Measurements from ENCODE around the gene CYP51A1.
"Not testable (repeated sequence)": the region's sequence is repeated elsewhere in the genome, so short reads cannot be mapped to it uniquely, and the experiment has no call there.

The CYP51A1 gene

DNA sequence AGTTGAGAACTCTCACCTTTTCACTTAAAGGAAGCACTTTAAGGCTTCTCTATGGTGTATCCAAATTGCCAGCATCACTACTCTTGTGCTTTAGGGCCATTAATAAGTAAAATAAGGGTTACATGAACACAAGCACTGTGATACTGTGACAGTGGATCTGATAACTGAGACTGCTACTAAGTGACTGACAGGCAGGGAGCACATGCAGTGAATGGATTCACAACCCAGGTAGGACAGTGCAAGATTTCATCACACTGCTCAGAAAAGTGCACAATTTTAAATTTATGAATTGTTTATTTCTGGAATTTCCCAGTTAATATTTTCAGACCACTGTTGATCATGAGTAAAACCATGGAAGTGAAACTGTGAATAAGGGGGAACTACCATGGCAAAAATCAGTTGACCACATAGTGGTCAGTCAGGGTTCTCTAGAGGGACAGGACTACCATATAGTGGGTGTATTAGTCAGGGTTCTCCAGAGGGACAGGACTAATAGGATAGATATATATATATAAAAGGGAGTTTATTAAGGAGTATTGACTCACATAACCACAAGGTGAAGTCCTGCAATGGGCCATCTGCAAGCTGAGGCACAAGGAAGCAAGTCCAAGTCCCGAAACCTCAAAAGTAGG is 20.9 kb upstream of the CYP51A1 start:
- no peak overlapping the region for H3K27ac ChIP-seq
- TF ChIP-seq, protein P1, sequence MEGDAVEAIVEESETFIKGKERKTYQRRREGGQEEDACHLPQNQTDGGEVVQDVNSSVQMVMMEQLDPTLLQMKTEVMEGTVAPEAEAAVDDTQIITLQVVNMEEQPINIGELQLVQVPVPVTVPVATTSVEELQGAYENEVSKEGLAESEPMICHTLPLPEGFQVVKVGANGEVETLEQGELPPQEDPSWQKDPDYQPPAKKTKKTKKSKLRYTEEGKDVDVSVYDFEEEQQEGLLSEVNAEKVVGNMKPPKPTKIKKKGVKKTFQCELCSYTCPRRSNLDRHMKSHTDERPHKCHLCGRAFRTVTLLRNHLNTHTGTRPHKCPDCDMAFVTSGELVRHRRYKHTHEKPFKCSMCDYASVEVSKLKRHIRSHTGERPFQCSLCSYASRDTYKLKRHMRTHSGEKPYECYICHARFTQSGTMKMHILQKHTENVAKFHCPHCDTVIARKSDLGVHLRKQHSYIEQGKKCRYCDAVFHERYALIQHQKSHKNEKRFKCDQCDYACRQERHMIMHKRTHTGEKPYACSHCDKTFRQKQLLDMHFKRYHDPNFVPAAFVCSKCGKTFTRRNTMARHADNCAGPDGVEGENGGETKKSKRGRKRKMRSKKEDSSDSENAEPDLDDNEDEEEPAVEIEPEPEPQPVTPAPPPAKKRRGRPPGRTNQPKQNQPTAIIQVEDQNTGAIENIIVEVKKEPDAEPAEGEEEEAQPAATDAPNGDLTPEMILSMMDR (IDR thresholded peaks at IDR 0.05), result no peak
- TF ChIP-seq ZFX (IDR thresholded peaks at IDR 0.05; ENCODE audit: borderline replicate concordance), result no peak

DNA sequence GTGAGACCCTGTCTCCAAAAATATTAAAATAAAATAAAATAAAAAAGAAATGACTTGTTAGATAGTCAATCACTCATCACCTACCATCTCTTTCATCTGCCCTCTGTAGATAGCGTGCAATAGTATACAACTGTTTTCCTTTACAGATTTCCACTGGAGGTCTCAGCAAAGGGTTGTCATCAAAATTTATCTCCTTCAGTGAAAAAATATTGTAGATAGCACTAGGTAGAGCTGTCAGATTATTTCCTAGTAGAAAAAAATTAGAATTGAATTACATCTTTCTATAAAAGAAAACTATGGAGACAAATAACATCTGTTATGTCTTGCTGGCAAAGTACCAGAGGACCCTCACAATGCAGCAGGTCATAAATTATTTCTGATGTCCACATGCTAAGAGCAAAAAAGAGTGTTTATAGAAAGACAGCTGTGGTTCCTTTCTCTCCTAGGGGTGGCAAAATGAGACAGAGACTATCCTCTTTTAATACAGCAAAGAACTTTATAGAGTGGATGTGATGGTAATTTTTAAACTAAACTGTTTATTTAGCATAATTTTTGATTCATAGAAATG is 16.3 kb upstream of the CYP51A1 start:
- H3K27ac ChIP-seq, result no peak overlapping the region
- TF ChIP-seq, protein P1 (IDR thresholded peaks at IDR 0.05), result no peak
- no peak for TF ChIP-seq ZFX (IDR thresholded peaks at IDR 0.05; ENCODE audit: borderline replicate concordance)

DNA sequence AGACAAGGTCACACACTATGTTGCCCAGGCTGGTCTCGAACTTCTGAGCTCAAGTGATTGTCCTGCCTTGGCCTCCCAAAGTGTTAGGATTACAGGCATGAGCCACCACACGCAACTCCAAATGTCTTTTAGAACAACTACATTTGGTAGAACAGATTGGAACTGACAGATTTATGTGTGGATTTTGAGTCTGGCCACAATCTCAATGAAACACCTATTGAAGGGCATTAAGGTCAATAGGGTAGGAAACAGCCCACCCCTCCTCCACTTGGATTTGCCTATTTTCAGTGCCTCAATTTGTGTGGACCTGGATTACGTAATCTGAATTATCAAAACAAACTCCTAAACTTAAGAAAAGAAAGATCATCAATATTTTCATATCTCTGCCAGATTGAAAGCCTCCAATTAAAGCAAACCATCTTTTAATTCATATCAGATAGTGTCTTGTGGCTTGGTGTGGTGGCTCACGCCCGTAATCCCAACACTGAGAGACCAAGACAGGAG is 15.5 kb upstream of the CYP51A1 start:
- TF ChIP-seq, protein P1 (IDR thresholded peaks at IDR 0.05), result no peak
- no peak for TF ChIP-seq ZFX (IDR thresholded peaks at IDR 0.05; ENCODE audit: borderline replicate concordance)
- H3K27ac ChIP-seq, result no peak overlapping the region

DNA sequence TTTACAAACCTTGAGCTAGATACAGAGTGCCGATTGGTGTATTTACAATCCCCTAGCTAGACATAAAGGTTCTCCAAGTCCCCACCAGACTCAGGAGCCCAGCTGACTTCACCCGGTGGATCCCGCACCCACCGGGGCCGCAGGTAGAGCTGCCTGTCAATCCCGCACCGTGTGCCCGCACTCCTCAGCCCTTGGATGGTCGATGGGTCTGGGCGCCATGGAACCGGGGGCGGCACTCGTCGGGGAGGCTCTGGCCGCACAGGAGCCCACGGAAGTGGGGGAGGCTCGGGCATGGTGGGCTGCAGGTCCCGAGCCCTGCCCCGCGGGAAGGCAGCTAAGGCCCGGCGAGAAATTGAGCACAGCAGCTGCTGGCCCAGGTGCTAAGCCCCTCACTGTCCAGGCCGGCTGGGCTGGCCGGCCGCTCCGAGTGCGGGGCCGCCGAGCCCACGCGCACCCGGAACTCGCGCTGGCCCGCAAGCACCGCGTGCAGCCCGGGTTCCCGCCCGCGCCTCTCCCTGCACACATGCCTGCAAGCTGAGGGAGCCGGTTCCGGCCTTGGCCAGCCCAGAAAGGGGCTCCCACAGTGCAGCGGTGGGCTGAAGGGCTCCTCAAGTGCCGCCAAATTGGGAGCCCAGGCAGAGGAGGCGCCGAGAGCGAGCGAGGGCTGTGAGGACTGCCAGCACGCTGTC is 9.1 kb upstream of the CYP51A1 start:
- H3K27ac ChIP-seq, result not testable (repeated sequence)

DNA sequence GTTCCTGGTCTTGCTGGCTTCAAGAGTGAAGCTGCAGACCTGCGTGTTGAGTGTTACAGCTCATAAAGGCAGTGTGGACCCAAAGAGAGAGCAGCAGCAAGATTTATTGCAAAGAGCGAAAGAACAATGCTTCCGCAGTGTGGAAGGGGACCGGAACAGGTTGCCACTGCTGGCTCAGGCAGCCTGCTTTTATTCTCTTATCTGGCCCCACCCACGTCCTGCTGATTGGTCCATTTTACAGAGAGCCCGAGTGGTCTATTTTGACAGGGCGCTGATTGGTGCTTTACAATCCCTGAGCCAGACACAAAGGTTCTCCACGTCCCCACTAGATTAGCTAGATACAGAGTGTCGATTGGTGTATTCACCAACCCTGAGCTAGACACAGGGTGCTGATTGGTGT is 8.5 kb upstream of the CYP51A1 start:
- not testable (repeated sequence) for H3K27ac ChIP-seq

DNA sequence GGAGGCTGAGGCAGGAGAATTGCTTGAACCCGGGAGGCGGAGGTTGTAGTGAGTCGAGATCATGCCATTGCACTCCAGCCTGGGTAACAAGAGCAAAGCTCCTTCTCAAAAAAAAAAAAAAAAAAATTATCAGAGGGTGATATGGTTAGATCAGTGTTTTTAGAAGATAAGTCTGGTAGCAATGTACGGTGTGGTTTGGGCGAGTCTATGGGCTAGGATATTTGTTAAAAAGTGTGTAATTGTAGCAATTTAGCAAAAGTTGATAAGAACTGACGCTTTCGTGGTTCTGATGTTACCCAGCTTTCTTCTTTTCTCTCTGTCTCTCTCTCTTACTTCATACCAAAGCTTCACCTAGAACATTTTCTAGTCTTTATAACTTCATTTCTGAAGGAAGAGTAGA is 6.9 kb upstream of the CYP51A1 start:
- TF ChIP-seq, protein P1 (IDR thresholded peaks at IDR 0.05), result no peak
- no peak for TF ChIP-seq ZFX (IDR thresholded peaks at IDR 0.05; ENCODE audit: borderline replicate concordance)
- H3K27ac ChIP-seq, result no peak overlapping the region

DNA sequence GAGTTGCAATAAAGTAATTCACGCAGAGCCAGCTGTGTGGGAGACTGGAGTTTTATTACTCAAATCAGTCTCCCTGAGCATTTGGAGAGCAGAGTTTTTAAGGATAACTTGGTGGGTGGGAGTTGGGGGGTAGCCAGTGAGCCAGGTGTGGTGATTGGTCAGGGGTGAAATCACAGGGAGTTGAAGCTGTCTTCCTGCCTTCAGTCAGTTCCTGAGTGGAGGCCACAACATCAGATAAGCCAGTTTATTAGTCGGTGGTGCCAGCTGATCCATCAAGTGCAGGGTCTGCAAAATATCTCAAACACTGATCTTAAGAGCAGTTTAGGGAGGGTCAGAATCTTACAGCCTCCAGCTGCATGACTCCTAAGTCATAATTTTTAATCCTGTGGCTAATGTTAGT is 3.3 kb upstream of the CYP51A1 start:
- no peak for TF ChIP-seq ZFX (IDR thresholded peaks at IDR 0.05; ENCODE audit: borderline replicate concordance)
- TF ChIP-seq, protein P1 (IDR thresholded peaks at IDR 0.05), result no peak
- no peak overlapping the region for H3K27ac ChIP-seq

DNA sequence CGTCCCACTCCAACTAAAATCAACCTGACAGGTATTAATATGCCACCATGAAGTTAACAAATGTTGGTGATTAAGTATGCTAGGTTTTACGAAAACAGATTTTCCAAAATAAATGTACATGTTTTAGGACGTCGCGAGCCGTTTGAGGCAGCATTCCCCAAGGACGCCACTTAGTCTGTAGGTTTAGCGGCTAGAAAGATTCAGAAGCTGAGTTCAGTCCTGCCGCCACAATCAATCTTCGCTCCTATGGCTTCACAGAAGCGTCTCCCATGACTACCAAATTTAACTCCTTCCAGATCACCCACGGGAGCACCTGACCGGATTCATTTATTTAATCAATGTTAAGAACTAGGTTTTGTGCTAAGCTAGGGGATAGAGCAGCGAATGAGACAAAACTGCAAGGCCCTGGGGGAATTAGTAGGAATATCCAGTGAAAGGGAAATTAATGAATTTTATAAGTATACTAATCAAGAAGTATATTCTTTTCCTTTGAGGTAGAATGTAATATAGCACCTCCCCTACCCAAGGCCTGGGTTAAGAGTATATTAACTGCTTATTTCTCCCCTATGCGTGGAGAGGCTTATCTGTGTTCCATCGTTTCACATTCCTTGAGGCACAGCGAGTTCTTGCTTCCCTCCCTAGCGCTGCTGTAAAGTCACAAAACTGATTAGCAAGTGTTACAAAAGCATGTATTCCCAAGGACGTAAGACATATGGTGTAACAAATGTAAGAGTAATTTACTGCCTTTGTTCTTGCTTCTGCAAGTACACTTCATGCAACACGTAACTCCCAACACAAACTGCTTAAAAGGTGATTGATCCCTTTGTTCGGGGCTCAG is 994 bp upstream of the CYP51A1 start:
- TF ChIP-seq, protein P1 (IDR thresholded peaks at IDR 0.05), result no peak
- TF ChIP-seq ZFX (IDR thresholded peaks at IDR 0.05; ENCODE audit: borderline replicate concordance), result no peak

More for the DNA sequence above, 994 bp upstream of the CYP51A1 start:
- peak overlapping the region; percentile 88 for H3K27ac ChIP-seq
